Stomach (tissue), 9 donors: ENCODE measurements around the gene PRKN. TPM values are rescaled to one million over a fixed set of nuclear protein-coding genes. Genes with fewer than 3 reads are reported as not detected.

Experiments used
- DNase-seq, 2 donors: peaks; one replicate each; pipeline versions ENCODE4 v3.0.0 to v3.0.0-alpha.2; 2013 to 2019
- H3K27ac ChIP-seq, 5 donors: fragments of 200-600 bp in 4 of 5; sonication (generic) in 4 of 5; one replicate each; pipeline ENCODE4 v1.5.1; 2013 to 2019; ENCODE audit warnings: mild to moderate bottlenecking in 1 of 5, moderate library complexity in 1 of 5
- H3K27me3 ChIP-seq, 3 donors: fragments of 200-600 bp; sonication (generic); one replicate each; pipeline ENCODE4 v1.5.1; 2017 to 2019; ENCODE audit warnings: mixed run types in 1 of 3
- H3K36me3 ChIP-seq, 4 donors: fragments of 200-600 bp; sonication (generic); 1 replicate in 3 of 4; 2 replicates in 1 of 4; pipeline ENCODE4 v1.5.1; 2016 to 2019
- H3K4me1 ChIP-seq, 4 donors: fragments of 200-600 bp; sonication (generic); one replicate each; pipeline ENCODE4 v1.5.1; 2016 to 2019
- H3K4me3 ChIP-seq, 4 donors: fragments of 200-600 bp; sonication (generic) in 3 of 4; one replicate each; pipeline ENCODE4 v1.5.1; 2016 to 2019; ENCODE audit warnings: mild to moderate bottlenecking in 1 of 4
- H3K9me3 ChIP-seq, 4 donors: fragments of 200-600 bp; sonication (generic); one replicate each; pipeline ENCODE4 v1.5.1; 2016 to 2019
- CTCF ChIP-seq, 7 experiments: fragments of 450-650 bp in 4 of 7; fragments of 200-600 bp in 3 of 7; sonication (generic) in 3 of 7; IDR thresholded peaks; one replicate each; pipeline ENCODE4 v1.5.1; 2016 to 2019; ENCODE audit warnings: antibody characterized with exemption in 7 of 7, control low read depth in 2 of 7, mild to moderate bottlenecking in 1 of 7
- EP300 ChIP-seq: sonication (generic); formaldehyde crosslinking; IDR thresholded peaks from one replicate; pipeline ENCODE4 v1.6.1; 2017; ENCODE audit warnings: antibody characterized with exemption
- POLR2A ChIP-seq, 4 donors: fragments of 450-650 bp; IDR thresholded peaks; one replicate each; pipeline ENCODE4 v1.6.1; 2016; ENCODE audit warnings: antibody characterized with exemption in 4 of 4, control low read depth in 2 of 4, mild to moderate bottlenecking in 1 of 4, moderate library complexity in 1 of 4
- POLR2AphosphoS5 ChIP-seq, 3 donors: sonication (generic); formaldehyde crosslinking; IDR thresholded peaks; one replicate each; pipeline ENCODE4 v1.6.1; 2016; ENCODE audit warnings: antibody characterized with exemption in 3 of 3
- WGBS, 5 donors: extraction: QIAGEN DNeasy Blood & Tissue Kit in 3 of 5; methylation state at CpG; one replicate each; pipeline versions ENCODE4 v1.1.5 to v1.1.7; 2013 to 2018; 5-methylcytosine and 5-hydroxymethylcytosine counted together
- intact Hi-C: fragments of 100-400 bp; cut with DNase I; formaldehyde crosslinking; loops from one replicate; pipeline ENCODE4 v1.15.1; 2023; ENCODE audit warnings: low total_unique reads
- polyA plus RNA-seq, 3 donors: library from polyadenylated mRNA; stranded (reverse); fragments of 200-250 nt; gene quantifications; one replicate each; pipeline ENCODE4 v1.2.3, GENCODE V29; 2013
- total RNA-seq, 5 donors: library from RNA; depleted of rRNA; stranded (reverse); fragments of >200 nt; gene quantifications; one replicate each; pipeline versions ENCODE4 v1.1.0 to v1.2.3, GENCODE V29; 2014 to 2016
- donor health status: healthy with polysubstance abuse.
- donor health status: Bipolar disorder and iron deficiency.
- donor health status: healthy.

PRKN gene
- total and polyA plus RNA-seq, 8 donors = 0.68 to 19.8 (median 9.5) TPM

GRCh38 chr6:162728706-162729105 is 1.1 kb upstream of the PRKN start:
- intact Hi-C loops = no loop called here
- peak overlapping the region in 3 of 5 donors; percentile 90 to 98 (median 95) for H3K27ac ChIP-seq

GRCh38 chr6:162728197-162728596 is 631 bp upstream of the PRKN start:
- Histone ChIP-seq H3K4me1 (peaks cover 6 to 31% (median 14%) of the 10 kb centered on the region in 4 donors), H3K27me3 (no peaks in the 10 kb centered on the region), H3K9me3 (no peaks in the 10 kb centered on the region), H3K36me3 (no peaks in the 10 kb centered on the region), H3K27ac (peak overlapping the region; percentile 41 to 98 (median 90)), H3K4me3 (peak overlapping the region; percentile 81 to 91 (median 88))
- 29 to 38% (median 37%) methylated on average over 7 of the region's 7 CpGs for WGBS, 5 donors
- TF ChIP-seq CTCF (IDR thresholded peaks at IDR 0.05) (no peak), EP300 (no peak), POLR2AphosphoS5 (IDR thresholded peaks at IDR 0.05) (no peak), POLR2A (IDR thresholded peaks at IDR 0.05) (no peak)
- intact Hi-C loops = no loop called here
- DNase-seq = no peak

More at GRCh38 chr6:162728706-162729105, 1.1 kb upstream of the PRKN start:
- WGBS, 5 donors = 84 to 97% (median 94%) methylated on average over 1 of the region's 1 CpG
- no peak for DNase-seq
- Histone ChIP-seq H3K27me3 (no peaks in the 10 kb centered on the region), H3K4me3 (no peak overlapping the region), H3K9me3 (no peaks in the 10 kb centered on the region), H3K4me1 (peaks cover 6 to 36% (median 14%) of the 10 kb centered on the region in 4 donors), H3K36me3 (no peaks in the 10 kb centered on the region)
- no peak for TF ChIP-seq CTCF (IDR thresholded peaks at IDR 0.05)
- no peak for TF ChIP-seq POLR2A (IDR thresholded peaks at IDR 0.05)
- no peak for TF ChIP-seq POLR2AphosphoS5 (IDR thresholded peaks at IDR 0.05)
- no peak for TF ChIP-seq EP300

GRCh38 chr6:162726947-162727321 is 632 bp downstream of the PRKN start:
- Histone ChIP-seq H3K27ac (peak overlapping the region; percentile 82 to 98 (median 90)), H3K9me3 (no peaks in the 10 kb centered on the region), H3K27me3 (no peaks in the 10 kb centered on the region), H3K4me1 (peaks cover 6 to 29% (median 14%) of the 10 kb centered on the region in 4 donors), H3K36me3 (no peaks in the 10 kb centered on the region), H3K4me3 (peak overlapping the region; percentile 81 to 91 (median 88))
- intact Hi-C loops = no loop called here
- DNase-seq = no peak
- 4 to 7% (median 5%) methylated on average over 13 of the region's 13 CpGs for WGBS, 5 donors
- TF ChIP-seq CTCF (IDR thresholded peaks at IDR 0.05) (no peak), EP300 (no peak), POLR2AphosphoS5 (IDR thresholded peaks at IDR 0.05) (no peak), POLR2A (IDR thresholded peaks at IDR 0.05) (no peak)

- Histone ChIP-seq H3K36me3 (no peaks in the 10 kb centered on the region), H3K27ac (no peak overlapping the region), H3K27me3 (no peaks in the 10 kb centered on the region), H3K9me3 (no peaks in the 10 kb centered on the region), H3K4me3 (no peak overlapping the region), H3K4me1 (peaks cover 6 to 29% (median 10%) of the 10 kb centered on the region in 4 donors)
- WGBS, 5 donors = 83 to 91% (median 87%) methylated on average over 1 of the region's 1 CpG
- TF ChIP-seq EP300 = no peak
- no peak for TF ChIP-seq CTCF (IDR thresholded peaks at IDR 0.05)
- no peak for TF ChIP-seq POLR2AphosphoS5 (IDR thresholded peaks at IDR 0.05)
- no peak for TF ChIP-seq POLR2A (IDR thresholded peaks at IDR 0.05)
- no peak for DNase-seq
- intact Hi-C loops = no loop called here
Observed at GRCh38 chr6:162722633-162723032, 4.9 kb downstream of the PRKN start.
